ENCODE data around the gene TCF12. TPM values are rescaled to one million over a fixed set of nuclear protein-coding genes. Genes with fewer than 3 reads are reported as not detected.

The TCF12 gene
- total and polyA plus RNA-seq, 2 of the 8 experiments (the other 6 are each of a cell fraction or from before 2014, with no cell fraction given): 85.8 to 101 TPM

DNA sequence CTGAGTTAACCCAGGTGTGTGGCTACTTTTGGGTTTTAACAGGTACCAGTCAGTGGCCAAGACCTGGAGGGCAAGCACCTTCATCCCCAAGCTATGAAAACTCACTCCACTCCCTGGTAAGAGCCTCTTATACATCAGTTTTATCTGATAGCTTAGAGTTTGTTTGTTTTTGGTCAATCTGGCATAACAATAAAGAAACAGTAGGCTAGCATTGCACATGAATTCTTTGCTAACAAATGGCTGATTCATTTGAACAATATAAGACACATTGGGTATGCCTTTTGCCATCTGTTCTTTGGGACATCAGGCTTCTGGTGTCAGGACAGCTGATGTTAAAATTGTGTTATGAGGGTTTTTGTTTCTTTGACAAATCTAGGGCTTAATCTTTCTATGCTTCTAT lies 332.9 kb downstream of the TCF12 start:
- Histone ChIP-seq H3K4me1 (replicated peaks in 1 of 4; ENCODE audit: control insufficient read depth in 3 of 4, insufficient read depth in 4 of 4, low read length in 3 of 4) (peaks cover 0 to 13% (median 7%) of the 10 kb centered on the region in 4 experiments; a peak in 3 of 7 replicates), H3K4ac (replicated peaks; ENCODE audit: insufficient read length, low read depth, low read length) (no peak overlapping the region), H4K8ac (ENCODE audit: extremely low read depth, insufficient read depth, low read length) (no peak overlapping the region), H3K27ac (ENCODE audit: low read depth, low read length) (no peak overlapping the region), H2BK20ac (ENCODE audit: low read length) (no peak overlapping the region), H2BK120ac (replicated peaks; ENCODE audit: low read depth, low read length) (no peak overlapping the region), H3K18ac (ENCODE audit: extremely low read depth, low read length) (no peak overlapping the region), H4K5ac (ENCODE audit: insufficient read length, low read depth, low read length) (peak overlapping the region; percentile 60), H3K79me1 (ENCODE audit: low read depth, low read length) (no peaks in the 10 kb centered on the region), H3K4me3 (ENCODE audit: extremely low read depth in 1 of 4, insufficient read depth in 2 of 4, low read depth in 3 of 4, low read length in 4 of 4) (no peak overlapping the region), H3K9me3 (ENCODE audit: insufficient read depth in 2 of 2, low read depth in 1 of 2, low read length in 1 of 2) (no peaks in the 10 kb centered on the region), H3K79me2 (ENCODE audit: control insufficient read depth in 1 of 2, insufficient read depth in 2 of 2, low read length in 2 of 2) (no peaks in the 10 kb centered on the region), H4K20me1 (replicated peaks in 1 of 2; ENCODE audit: control insufficient read depth in 1 of 2, insufficient read depth in 2 of 2, low read length in 2 of 2) (no peaks in the 10 kb centered on the region), H3K23ac (ENCODE audit: insufficient read length) (no peak overlapping the region), H3K4me2 (ENCODE audit: insufficient read depth in 1 of 2, low read depth in 2 of 2, low read length in 2 of 2) (peak overlapping the region in 1 of 2 experiments; percentile 30; a peak in 3 of 4 replicates), H2BK15ac (ENCODE audit: low read length) (no peak overlapping the region), H3K14ac (ENCODE audit: insufficient read length) (no peak overlapping the region), H3K23me2 (ENCODE audit: low read depth, low read length) (no peaks in the 10 kb centered on the region; the same call in 1 of the 2 replicates), H3K9ac (replicated peaks in 1 of 4; ENCODE audit: extremely low read depth in 1 of 4, low read depth in 3 of 4, low read length in 3 of 4) (no peak overlapping the region), H4K91ac (replicated peaks; ENCODE audit: insufficient read length, low read length) (no peak overlapping the region), H2BK5ac (ENCODE audit: low read depth, low read length) (no peak overlapping the region), H3K36me3 (ENCODE audit: control insufficient read depth in 2 of 4, insufficient read depth in 4 of 4, low read length in 3 of 4) (peaks cover 0 to 21% (median 10%) of the 10 kb centered on the region in 4 experiments; a peak in 4 of 8 replicates), H2AK5ac (ENCODE audit: low read depth, low read length) (no peak overlapping the region), H2BK12ac (ENCODE audit: low read depth, low read length) (no peak overlapping the region), H2AFZ (ENCODE audit: low read length) (no peak overlapping the region), H3K27me3 (replicated peaks in 1 of 4; ENCODE audit: control insufficient read depth in 3 of 4, extremely low read depth in 1 of 4, insufficient read depth in 3 of 4, low read length in 3 of 4) (no peaks in the 10 kb centered on the region), H3K56ac (replicated peaks; ENCODE audit: insufficient read length, low read depth, low read length) (no peak overlapping the region)
- DNase-seq (ENCODE audit: low read depth in 1 of 2, low spot score in 2 of 2) (no peak), FAIRE-seq (peak; percentile 58)
- CTCF ChIA-PET (ENCODE audit: partially characterized antibody): interaction anchor here (0.9 kb wide), 2 partner anchors 9 to 55 kb away, joined by 3 to 4 read pairs; no protein-coding TSS in a partner anchor
- POLR2A ChIA-PET (ENCODE audit: partially characterized antibody): interaction anchor here (1.1 to 1.4 kb wide), 2 partner anchors 9 to 333 kb away, joined by 3 to 4 read pairs; partner anchors contain the start of gene TCF12
- TF ChIP-seq SAP30 (IDR thresholded peaks at IDR 0.05; ENCODE audit: insufficient read depth, insufficient replicate concordance, low read length): no peak
- TF ChIP-seq SUZ12 (IDR thresholded peaks at IDR 0.05; ENCODE audit: low read length): no peak
- TF ChIP-seq SP1 (IDR thresholded peaks at IDR 0.05; ENCODE audit: low read depth, low read length): no peak
- TF ChIP-seq TAF7 (optimal IDR thresholded peaks at IDR 0.05; ENCODE audit: borderline replicate concordance, low read depth, low read length): no peak
- TF ChIP-seq TEAD4 (IDR thresholded peaks at IDR 0.05; ENCODE audit: low read depth, low read length): peak; percentile 32; the same call in 1 of the 2 replicates
- no peak for TF ChIP-seq SRF (IDR thresholded peaks at IDR 0.05; ENCODE audit: low read depth, low read length)
- TF ChIP-seq RXRA (IDR thresholded peaks at IDR 0.05; ENCODE audit: insufficient read depth, low read depth, low read length): no peak
- TF ChIP-seq POU5F1 (IDR thresholded peaks at IDR 0.05; ENCODE audit: low read depth, low read length): peak; percentile 81
